Measurements from ENCODE around the gene HHIP.

HHIP gene

GRCh38 chr4:144709793-144710525 is 64.0 kb downstream of the HHIP start:
- no peak for FAIRE-seq

GRCh38 chr4:144710526-144710912 is 64.6 kb downstream of the HHIP start:
- no peak for FAIRE-seq

DNA sequence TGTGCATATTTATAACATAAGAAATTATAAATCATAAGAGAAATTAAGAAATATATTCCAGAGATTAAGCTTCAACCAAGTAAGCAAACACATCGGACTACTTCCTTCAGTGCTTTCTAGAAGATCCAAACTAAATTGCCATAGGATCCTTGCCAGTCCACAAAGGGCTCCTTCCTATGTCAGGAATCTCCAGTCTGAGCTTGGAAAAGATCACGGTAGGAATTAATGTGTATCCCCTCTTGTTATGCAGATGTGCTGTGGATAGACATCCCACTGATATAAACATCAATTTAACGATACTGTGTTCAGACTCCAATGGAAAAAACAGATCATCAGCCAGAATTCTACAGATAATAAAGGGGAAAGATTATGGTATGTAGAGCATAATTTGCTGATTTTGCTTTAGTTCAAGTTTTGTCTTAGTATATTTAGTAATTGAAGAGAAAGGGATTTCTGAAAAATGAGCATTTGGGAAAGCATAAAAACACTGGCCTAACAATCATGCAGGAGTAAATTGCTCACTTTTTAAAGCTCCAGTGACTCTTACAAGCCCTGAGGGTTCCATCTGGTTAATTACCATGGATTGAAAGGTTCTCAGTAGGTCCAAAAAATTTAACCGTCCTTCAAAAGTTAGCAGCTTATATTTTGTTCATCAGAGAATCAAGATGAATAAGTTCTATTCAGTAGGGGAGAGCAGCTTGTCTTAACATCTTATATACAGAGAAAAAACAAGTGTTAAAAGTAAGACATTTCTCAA is 65.9 kb downstream of the HHIP start:
- no peak for FAIRE-seq

GRCh38 chr4:144712775-144713174 is 66.8 kb downstream of the HHIP start:
- FAIRE-seq: no peak

DNA sequence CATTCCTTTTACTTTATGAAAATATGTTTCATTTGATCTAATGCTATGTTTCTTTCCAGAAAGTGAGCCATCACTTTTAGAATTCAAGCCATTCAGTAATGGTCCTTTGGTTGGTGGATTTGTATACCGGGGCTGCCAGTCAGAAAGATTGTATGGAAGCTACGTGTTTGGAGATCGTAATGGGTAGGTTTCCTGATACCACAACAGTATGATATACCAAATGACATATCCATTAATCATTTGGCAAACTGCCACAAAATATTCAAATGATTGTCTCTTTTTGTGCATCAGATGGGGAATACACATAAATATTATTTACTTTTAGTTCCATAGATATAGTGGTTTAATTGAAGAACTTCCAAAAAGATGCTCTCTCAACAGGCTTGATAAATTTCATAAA is 68.2 kb downstream of the HHIP start:
- no peak for FAIRE-seq

DNA sequence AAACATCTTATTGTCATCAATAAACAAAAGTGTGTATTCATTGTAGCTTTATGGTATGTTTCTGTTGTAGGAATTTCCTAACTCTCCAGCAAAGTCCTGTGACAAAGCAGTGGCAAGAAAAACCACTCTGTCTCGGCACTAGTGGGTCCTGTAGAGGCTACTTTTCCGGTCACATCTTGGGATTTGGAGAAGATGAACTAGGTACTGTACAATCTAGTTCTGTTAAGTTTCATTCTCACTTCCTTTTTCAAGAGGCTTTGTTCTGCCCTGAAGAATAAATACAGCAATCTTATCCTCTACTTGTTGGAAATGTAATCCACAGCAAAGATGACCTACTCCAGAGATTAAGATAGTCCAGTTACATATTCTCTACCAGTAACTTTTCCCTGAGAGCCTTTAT is 69.3 kb downstream of the HHIP start:
- no peak for FAIRE-seq

GRCh38 chr4:144716778-144717177 is 70.8 kb downstream of the HHIP start:
- no peak for FAIRE-seq

GRCh38 chr4:144718958-144719512 is 73.1 kb downstream of the HHIP start:
- no peak for FAIRE-seq

- FAIRE-seq: no peak
These were observed 74.5 kb downstream of the HHIP start for GRCh38 chr4:144720491-144720890.

GRCh38 chr4:144721994-144722393 is 76.0 kb downstream of the HHIP start:
- FAIRE-seq: no peak

DNA sequence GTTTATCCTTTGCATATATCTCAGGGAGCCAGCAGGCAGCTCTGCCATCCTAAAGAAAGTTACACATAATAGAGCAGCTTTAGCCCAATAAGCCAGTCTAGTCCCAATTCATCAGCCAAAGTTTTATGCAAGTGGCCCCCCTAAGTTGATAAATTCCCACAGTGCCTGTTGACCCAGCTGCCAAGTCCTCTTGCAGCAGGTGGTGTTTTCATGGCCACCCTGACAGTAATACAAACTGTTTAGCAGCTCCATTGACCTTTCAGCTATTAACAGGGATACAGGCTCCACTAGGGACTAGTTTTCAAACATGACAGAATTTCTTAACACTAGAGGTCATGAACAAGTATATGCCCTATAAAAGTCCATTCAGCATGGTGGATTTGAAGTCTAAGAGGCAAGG is 77.5 kb downstream of the HHIP start:
- FAIRE-seq: no peak

DNA sequence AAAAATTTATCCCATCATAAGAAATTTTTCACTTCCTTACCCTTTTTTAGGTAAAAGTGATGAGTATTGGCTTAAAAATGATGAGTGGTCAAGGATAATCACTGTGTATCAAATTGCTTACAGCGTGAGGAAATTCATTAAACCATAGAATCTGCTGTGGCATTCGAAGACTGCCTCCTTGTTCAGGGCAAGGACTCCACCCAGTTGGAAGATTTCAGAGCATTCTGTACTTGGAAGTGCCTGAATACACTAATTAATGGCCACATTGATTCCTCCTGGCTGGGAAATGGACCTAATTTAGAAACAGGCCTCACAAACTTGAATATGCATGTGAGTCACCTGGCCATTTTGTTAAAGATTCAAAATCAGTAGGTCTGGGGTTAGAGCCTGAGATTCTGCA is 83.2 kb downstream of the HHIP start:
- FAIRE-seq: no peak

- no peak for FAIRE-seq
These were observed 86.8 kb downstream of the HHIP start for GRCh38 chr4:144732584-144733428.

GRCh38 chr4:144733566-144733965 is 87.6 kb downstream of the HHIP start:
- FAIRE-seq: no peak

DNA sequence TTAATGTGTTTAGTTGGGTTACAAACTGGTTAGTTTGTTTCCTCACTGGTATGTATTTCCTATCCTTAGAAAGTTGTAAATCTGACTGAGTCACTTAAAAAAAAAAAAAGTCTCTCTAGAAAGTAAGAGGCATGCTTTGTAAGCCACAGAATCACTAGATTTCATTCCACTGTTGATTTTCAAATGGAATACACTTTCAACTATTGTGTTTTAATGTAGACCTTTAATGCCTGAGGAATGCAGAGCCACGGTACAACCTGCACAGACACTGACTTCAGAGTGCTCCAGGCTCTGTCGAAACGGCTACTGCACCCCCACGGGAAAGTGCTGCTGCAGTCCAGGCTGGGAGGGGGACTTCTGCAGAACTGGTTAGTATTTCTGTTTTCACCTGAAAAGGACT is 88.6 kb downstream of the HHIP start:
- FAIRE-seq: no peak

DNA sequence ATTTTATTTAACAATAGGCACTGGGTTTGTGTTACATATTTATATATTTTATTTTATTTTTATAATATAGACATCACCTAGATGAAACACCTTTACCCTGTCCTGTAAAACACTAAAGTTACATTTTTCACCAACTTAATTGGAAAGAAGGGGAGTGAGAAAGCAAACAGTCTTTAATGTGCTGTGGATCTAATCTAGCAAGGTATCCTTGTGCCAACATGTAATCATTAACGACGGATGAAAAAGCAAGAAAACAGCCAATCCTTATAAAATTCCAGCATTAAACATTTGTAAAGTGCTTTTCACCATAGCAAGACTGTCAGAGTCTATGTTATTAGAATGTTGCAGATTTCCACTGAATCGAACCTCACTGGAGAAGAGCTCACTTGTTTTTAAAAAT is 92.7 kb downstream of the HHIP start:
- no peak for FAIRE-seq

GRCh38 chr4:144739511-144740033 is 93.6 kb downstream of the HHIP start:
- FAIRE-seq: no peak

GRCh38 chr4:144740316-144740715 is 94.4 kb downstream of the HHIP start:
- no peak for FAIRE-seq

DNA sequence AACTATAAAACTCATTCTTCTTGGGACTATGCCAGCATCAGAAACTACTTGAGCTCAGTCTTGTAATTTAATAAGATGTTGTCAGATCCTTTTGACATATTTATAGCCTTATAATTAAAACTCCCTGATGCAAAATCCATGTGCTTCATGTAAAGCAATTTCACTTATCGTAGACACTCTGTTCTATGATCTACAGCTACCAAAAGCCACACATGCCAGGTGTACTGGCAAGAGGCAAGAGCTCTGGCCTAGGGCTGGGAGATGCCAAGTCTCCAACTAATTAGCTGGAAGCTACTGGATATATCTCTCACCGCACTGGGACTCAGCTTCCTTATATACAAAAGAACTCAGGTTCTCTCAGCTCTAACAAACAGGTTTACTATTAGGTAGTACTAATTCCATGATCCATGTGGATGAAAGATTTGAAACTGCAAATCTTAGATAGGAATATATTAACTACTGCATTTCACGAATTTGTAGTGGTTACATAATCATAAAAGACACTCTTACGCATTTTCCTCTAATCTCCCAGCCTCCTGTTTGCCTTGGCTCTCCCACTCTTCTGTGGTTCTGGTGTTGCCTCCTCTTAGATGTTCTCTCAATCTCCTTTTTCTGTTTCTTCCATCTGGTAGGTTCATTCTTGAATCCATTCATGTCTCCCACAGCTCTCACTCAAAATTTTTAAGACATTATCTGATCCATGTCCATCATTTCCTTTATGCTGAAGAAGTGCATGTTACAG is 103.0 kb downstream of the HHIP start:
- no peak for FAIRE-seq

GRCh38 chr4:144750348-144750747 is 104.4 kb downstream of the HHIP start:
- no peak for FAIRE-seq

DNA sequence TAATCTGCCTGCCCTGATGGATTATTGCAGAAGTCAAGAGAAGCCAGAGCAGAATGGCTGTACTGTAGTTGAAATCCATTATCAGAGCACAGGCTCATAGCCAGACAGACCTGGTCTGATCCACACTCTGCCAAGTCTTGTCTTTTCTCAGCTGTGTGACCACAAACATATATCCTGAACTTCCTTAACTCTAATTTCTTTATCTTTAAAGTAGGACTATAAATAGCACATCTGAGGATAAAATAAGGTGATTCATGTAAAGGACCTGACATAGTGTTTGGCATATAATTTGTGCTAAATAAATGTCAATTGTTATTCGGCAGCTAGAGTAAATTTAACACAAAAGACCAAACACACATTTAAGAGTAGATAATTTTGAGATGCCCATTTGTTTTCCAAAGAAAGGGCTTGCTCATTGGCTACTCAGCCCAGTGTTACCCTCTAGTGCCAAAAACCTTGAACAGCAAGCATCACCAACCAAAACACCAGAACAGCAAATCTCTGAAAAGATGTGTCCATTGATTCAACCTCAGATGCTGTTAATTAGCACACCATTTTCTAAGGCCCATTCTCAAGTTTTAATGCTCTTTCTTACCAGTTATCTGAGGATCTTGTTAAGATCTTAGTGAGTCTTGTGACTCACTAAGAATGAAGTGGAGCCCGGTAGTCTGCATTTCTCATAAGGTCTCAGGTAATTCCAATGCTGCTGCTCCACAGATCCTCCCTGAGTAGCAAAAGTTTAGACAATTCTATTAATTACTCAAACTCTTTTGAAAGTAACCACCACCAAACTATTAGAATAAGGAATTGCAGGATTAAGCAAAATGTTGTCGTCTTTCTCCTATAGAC is 108.8 kb downstream of the HHIP start:
- no peak for FAIRE-seq
